Measurements from ENCODE around the gene MRPS26.

- no peak for TF ChIP-seq ZNF341 (tag by site-specific recombination; IDR thresholded peaks at IDR 0.05; ENCODE audit: low read depth)
- no peak for TF ChIP-seq CTCF (tag by site-specific recombination; IDR thresholded peaks at IDR 0.05)
- TF ChIP-seq ZFP41 (tag by site-specific recombination; IDR thresholded peaks at IDR 0.05; ENCODE audit: borderline replicate concordance), result no peak
- TF ChIP-seq ZBTB44 (tag by site-specific recombination; IDR thresholded peaks at IDR 0.05), result no peak
- TF ChIP-seq ZNF248 (tag by site-specific recombination; IDR thresholded peaks at IDR 0.05), result no peak
Observed at GRCh38 chr20:3027987-3028386, 17.9 kb upstream of the MRPS26 start.
